Adrenal gland (tissue), 5 donors: ENCODE data around the gene LRRC30.

Source experiments
- POLR2A ChIP-seq, 2 donors: fragments of 450-650 bp; IDR thresholded peaks; one replicate each; pipeline ENCODE4 v1.6.1; 2017; ENCODE audit warnings: antibody characterized with exemption in 2 of 2, mild to moderate bottlenecking in 2 of 2, moderate library complexity in 1 of 2
- TF ChIP-seq, protein P1 (sequence below), 6 experiments: fragments of 450-650 bp in 4 of 6; fragments of 200-600 bp in 2 of 6; sonication (generic) in 1 of 6; IDR thresholded peaks; 1 replicate in 5 of 6; 2 replicates in 1 of 6; pipeline versions ENCODE4 v1.5.1 to v1.8.0; 2016 to 2021; ENCODE audit warnings: antibody characterized with exemption in 6 of 6, mild to moderate bottlenecking in 2 of 6, moderate library complexity in 1 of 6
- donor health status: DM: no; HTN: no; CAD: no.

DNA sequence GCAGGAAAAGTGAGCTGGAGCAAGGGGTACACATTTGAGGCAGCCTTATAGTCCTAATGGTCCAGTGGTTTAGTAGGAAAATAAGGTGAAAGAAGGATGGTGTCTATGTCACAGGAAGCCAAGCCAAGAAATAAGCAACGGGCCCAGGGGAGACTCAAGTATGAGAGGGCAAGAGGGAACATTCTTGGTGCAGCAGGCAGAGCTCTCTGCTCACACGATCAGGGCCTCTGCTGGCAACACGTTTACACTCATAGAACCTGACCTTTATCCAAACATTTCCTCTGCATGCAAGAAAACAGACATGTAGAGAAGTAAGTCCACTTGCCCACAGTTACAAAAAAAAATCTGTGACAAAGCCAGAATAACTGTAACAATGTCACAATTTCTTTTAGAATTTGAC is 32.6 kb upstream of the LRRC30 start:
- no peak for TF ChIP-seq POLR2A (IDR thresholded peaks at IDR 0.05)
- TF ChIP-seq, protein P1, sequence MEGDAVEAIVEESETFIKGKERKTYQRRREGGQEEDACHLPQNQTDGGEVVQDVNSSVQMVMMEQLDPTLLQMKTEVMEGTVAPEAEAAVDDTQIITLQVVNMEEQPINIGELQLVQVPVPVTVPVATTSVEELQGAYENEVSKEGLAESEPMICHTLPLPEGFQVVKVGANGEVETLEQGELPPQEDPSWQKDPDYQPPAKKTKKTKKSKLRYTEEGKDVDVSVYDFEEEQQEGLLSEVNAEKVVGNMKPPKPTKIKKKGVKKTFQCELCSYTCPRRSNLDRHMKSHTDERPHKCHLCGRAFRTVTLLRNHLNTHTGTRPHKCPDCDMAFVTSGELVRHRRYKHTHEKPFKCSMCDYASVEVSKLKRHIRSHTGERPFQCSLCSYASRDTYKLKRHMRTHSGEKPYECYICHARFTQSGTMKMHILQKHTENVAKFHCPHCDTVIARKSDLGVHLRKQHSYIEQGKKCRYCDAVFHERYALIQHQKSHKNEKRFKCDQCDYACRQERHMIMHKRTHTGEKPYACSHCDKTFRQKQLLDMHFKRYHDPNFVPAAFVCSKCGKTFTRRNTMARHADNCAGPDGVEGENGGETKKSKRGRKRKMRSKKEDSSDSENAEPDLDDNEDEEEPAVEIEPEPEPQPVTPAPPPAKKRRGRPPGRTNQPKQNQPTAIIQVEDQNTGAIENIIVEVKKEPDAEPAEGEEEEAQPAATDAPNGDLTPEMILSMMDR (IDR thresholded peaks at IDR 0.05): no peak
